Stimulated activated CD8-positive, alpha-beta memory T cell treated with anti-CD3 and anti-CD28 coated beads, Interleukin-4, amount 100 ng/mL, for 24 hours (primary cell): ENCODE results near the gene PHF21A.

Source experiments
- DNase-seq: peaks from one replicate; pipeline ENCODE4 v3.0.0-alpha.2; 2020; ENCODE audit warnings: low read depth

The PHF21A gene

GRCh38 chr11:46121301-46121723 lies at the start of gene PHF21A:
Gene PHF21A (minus strand): TSS chr11:46121454. CDS start chr11:46084219, 37,235 bp downstream.
- peak; percentile 82 for DNase-seq

DNA sequence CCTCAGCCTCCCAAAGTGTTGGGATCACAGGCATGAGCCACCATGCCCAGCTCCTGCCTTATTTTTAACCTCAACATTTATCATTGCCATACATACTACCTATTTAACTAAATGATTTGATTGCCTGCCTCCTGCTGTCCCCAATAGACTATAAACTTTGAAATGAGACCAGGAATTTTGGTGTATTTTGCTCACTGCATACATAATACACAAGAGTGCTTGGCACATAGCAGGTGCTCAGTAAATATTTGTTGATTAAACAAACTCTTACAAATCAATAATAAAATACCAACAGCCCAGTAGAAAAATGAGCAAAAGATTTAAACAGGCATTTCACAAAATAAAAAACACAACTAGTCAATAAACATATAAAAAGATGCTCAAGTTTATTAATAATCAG lies 49.5 kb upstream of the PHF21A start:
- DNase-seq, result no peak

- no peak for DNase-seq
These were observed 41.4 kb upstream of the PHF21A start for GRCh38 chr11:46162700-46163099.

- no peak for DNase-seq
These were observed 39.9 kb upstream of the PHF21A start for GRCh38 chr11:46161201-46161600.

GRCh38 chr11:46160100-46160499 lies 38.8 kb upstream of the PHF21A start:
- no peak for DNase-seq

DNA sequence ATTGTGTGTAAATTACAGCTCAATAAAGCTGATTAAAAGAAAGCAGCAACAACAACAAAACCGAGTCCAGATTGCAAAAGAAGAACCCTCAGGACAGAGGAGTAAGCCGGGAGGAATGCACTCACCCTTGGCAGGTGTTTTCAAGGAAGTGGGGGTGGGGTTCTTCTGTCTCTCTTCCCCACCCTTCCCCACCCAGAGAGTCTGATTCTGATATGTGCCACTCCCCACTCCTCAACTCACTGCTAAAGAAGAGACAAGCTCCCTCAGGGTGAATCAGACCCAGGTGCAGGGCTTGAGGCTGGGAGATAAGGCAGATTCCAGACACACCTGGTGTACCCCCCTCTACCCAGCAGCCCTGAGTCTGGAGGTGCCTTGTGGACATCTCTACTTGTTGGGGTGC lies 38.4 kb upstream of the PHF21A start:
- DNase-seq, result no peak

- no peak for DNase-seq
These were observed 28.6 kb upstream of the PHF21A start for GRCh38 chr11:46149826-46150225.

DNA sequence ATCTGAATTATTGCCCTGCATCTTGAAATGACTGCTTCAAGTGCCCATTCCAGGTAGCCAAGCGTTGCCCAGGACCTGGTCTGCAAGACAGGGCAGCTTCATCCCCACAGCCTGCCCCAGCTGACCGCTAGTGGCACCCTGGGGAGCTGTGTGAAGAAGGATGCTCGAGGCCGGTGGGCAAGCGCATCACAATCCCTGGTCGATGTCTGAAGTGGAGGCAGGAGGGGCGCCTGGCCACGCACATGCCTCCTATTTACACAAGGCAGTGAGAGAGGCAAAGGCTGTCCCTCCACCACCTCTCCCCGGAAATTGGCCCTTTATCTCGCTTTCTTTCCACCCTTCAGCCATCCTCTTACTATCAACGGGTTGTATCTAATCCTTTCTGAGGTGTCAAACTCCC lies 28.1 kb upstream of the PHF21A start:
- DNase-seq, result no peak

GRCh38 chr11:46144741-46145140 lies 23.5 kb upstream of the PHF21A start:
- DNase-seq, result no peak

DNA sequence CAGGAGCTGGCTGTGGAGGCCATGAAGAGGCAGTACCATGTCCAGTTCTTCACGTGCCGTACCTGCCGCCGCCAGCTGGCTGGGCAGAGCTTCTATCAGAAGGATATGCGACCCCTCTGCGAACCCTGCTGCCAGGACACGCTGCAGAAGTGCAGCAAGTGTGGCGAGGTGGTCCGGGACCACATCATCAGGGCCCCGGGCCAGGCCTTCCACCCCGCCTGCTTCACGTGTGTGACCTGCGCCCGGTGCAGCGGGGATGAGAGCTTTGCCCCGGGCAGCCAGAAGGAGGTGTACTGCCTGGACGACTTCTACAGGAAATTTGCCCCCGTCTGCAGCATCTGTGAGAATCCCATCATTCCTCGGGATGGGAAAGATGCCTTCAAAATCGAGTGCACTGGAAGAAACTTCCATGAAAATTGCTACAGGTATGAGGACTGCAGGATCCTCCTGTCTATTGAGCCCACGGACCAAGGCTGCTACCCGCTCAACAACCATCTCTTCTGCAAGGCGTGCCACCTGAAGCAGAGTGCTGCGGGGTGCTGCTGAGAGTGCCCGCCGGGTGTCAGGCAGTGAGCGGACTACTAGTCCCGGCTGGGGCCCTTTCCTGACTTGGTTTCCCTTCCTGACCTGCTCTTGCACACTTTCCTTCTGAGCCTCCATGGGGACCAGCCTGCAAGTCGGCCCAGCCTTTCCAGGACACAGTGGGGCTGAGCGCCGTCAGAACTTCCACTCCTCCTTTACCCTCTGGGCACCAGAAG lies 22.0 kb upstream of the PHF21A start:
- no peak for DNase-seq

GRCh38 chr11:46142561-46142960 lies 21.3 kb upstream of the PHF21A start:
- no peak for DNase-seq

- DNase-seq, result no peak
These were observed 20.3 kb upstream of the PHF21A start for GRCh38 chr11:46141597-46141996.

GRCh38 chr11:46134540-46134939 lies 13.3 kb upstream of the PHF21A start:
- no peak for DNase-seq

DNA sequence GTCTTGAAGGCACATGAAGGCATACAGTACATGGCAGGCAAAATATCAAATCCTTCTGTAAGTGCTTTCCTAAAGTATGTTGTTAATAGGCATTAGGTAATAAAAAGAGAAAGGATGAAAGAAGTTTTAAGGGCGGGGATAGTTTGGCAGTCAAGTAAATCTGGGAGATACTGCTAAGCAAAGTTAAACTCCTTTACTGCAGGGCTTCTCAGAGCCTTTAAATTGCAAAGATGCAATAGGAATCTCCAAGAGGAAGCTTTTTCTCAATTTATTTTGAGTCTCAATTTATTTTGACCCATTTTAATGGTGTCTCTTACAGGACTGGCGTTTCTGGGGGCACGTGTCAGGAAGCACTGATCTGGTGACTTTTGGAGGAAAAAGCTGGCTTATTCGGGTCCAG lies 12.8 kb upstream of the PHF21A start:
- DNase-seq, result no peak

DNA sequence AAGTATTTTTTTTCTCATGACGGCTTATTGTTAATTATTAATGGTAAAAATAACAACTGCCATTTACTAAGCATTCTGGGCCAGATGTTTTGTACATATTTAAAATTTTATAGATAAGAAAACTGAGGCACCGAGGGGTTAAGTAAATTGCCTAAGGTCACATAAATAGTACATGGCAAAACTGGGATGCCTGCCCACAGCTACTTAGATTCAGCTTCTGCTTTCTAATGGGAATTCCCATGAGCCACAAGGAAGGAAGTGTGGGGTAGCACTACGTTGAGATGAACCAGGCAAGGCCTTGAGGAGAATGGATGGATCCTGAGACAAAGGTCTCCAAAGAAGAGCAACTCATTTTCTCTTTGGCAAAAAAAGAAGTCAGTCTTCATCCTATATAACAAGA lies 11.9 kb upstream of the PHF21A start:
- DNase-seq, result no peak

DNA sequence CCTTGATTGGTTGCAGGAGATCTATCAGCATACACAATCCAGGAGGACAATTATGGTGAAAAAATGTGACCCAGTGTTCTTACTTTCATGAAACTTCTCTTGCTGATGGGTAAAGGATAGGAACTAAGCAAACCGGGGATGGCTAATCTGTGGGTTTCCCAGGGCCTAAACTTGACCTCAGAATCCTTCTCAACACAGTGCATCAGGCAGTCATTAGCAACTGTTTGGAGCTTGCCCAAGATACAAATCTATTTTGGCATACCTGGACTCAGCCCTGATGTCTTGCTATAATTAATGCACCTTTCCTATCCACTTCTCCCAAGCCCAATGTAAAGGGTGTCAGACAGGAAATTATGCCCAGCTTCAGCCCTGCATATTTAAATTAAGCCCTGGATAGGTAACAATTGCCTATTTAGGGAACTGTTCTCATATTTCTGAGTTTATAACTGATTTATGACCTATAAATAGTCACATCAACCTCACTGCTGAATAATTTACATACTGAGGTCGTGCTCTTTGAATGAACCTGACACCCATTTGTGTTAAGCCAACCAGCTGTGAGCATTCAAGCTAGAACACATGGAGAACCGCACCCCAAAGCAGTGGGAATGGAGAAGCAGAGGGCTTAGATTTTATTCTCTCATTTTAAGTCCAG lies 9.2 kb upstream of the PHF21A start:
- DNase-seq, result no peak

GRCh38 chr11:46129133-46129532 lies 7.9 kb upstream of the PHF21A start:
- no peak for DNase-seq

GRCh38 chr11:46127150-46127638 lies 5.9 kb upstream of the PHF21A start:
- no peak for DNase-seq

GRCh38 chr11:46125284-46125683 lies 4.0 kb upstream of the PHF21A start:
- no peak for DNase-seq

- no peak for DNase-seq
These were observed 1.9 kb upstream of the PHF21A start for GRCh38 chr11:46122945-46123715.

DNA sequence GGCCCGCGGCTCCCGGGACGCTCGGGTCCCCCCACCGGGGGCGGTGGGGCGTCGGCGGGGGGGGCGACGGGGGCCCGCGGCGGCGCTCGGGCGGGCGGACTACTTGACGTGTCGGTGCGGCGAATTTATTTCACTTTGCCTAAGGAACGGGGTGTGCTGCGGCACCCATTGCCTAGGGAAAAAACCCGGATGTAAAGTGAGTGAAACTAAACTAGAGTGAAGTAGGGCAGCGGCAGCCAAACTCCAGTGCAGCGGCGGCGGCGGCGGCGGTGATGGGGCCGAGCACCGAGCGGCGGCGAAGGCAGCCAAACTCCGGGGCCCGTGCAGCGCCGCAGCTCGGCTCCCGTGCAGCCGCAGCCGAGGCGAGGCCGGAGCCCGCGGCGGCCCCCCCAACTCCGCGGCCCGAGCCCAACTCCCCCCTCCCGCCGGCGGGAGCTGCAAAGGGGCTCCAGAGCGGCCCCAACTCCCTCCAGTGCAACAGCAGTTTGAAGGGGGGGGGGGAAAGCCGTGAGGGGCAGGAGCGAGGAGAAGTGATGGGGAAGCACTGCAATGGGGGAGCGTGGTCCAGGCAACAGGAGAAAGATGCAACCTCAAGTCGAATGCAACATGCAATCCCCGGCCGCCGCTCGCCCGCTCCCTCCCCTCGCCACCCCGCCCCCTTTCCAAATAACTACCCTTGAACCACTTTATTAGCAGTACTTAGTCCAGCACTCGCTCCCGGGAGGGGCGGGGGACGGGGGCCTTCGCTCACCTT lies 647 bp upstream of the PHF21A start:
- DNase-seq, result peak; percentile 56
